SK-N-SH (cell line): ENCODE results near the gene MLEC.

Experiments
- GABPA ChIP-seq: IDR thresholded peaks from 2 replicates; pipeline ENCODE4 v1.4.0; 2012; ENCODE audit warnings: low read depth, mild to moderate bottlenecking
- POLR2AphosphoS5 ChIP-seq: IDR thresholded peaks from 2 replicates; pipeline ENCODE4 v1.6.1; 2012; ENCODE audit warnings: low read depth, low read length
- RFX5 ChIP-seq: IDR thresholded peaks from 2 replicates; pipeline ENCODE4 v1.6.1; 2012; ENCODE audit warnings: mild to moderate bottlenecking, improper control_type of control experiment, low read length
- TF ChIP-seq, protein P1 (sequence below): fragments of 150-350 bp; IDR thresholded peaks from 2 replicates; pipeline ENCODE4 v1.6.1; 2017; ENCODE audit warnings: antibody characterized with exemption, low read length, low read depth, borderline replicate concordance

DNA sequence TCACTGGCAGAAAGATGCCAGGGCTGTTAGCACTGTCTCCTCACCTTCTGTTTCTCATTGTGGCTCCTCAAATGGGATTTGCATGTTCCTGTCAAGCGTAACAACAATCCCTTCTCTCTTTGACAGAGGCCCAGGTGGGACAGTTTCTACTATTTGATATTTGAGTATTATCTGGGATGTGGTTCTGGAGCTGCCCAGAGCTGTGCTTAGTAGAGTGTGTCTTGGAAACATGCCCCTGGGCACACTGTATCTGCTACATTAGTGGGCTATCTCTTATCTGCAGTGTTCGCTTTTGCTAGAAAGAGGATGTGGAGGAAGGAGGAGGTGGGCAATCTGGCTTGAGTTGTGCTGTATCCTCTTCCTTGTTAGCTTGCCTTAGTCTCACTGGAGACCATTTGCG is 34.9 kb downstream of the MLEC start:
- TF ChIP-seq RFX5 (no peak), POLR2AphosphoS5 (no peak), GABPA (no peak)
- TF ChIP-seq, protein P1, sequence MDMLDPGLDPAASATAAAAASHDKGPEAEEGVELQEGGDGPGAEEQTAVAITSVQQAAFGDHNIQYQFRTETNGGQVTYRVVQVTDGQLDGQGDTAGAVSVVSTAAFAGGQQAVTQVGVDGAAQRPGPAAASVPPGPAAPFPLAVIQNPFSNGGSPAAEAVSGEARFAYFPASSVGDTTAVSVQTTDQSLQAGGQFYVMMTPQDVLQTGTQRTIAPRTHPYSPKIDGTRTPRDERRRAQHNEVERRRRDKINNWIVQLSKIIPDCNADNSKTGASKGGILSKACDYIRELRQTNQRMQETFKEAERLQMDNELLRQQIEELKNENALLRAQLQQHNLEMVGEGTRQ, result no peak
